ENCODE data around the gene ZNF219. TPM values are rescaled to one million over a fixed set of nuclear protein-coding genes. Genes with fewer than 3 reads are reported as not detected.

Gene ZNF219
- total and polyA plus RNA-seq, 2 donors (not counting 1 experiment from before 2014, with no cell fraction given): 3.3 to 6.4 TPM

- Mint-ChIP-seq H3K27me3 (peaks cover 27% of the 10 kb centered on the region), H3K9me3 (ENCODE audit: insufficient read depth) (no peaks in the 10 kb centered on the region), H3K4me3 (peak overlapping the region; percentile 93), H3K27ac (peak overlapping the region; percentile 73), H3K4me1 (peaks cover 44% of the 10 kb centered on the region)
- intact Hi-C loops (cut with micrococcal nuclease): loop anchor here (1.0 to 2.0 kb wide), 3 partner anchors 33 to 56 kb away; partner anchors contain the start of gene NDRG2
- CTCF ChIA-PET: interaction anchor here (0.7 to 6.2 kb wide), 13 partner anchors 13 to 99 kb away, joined by 3 to 133 read pairs (median 5); partner anchors contain the start of gene TMEM253
- DNase-seq (no peak), ATAC-seq (ENCODE audit: low read depth) (peak; percentile 26)
- no peaks in the 10 kb centered on the region for H3K79me2 ChIP-seq (ENCODE audit: control insufficient read depth, insufficient read depth, low read length)
- no peaks in the 10 kb centered on the region for H4K20me1 ChIP-seq (ENCODE audit: control insufficient read depth, insufficient read depth, low read length, poor library complexity, severe bottlenecking)
- peak overlapping the region; percentile 17 to 69 (median 53) for H3K4me3 ChIP-seq (ENCODE audit: control extremely low read depth in 1 of 5, extremely low read depth in 1 of 5, insufficient read depth in 1 of 5, low read depth in 2 of 5, low read length in 4 of 5)
- WGBS (ENCODE audit: insufficient coverage): under 1% methylated on average over 22 of the region's 23 CpGs
- H3K27ac ChIP-seq (ENCODE audit: low read length in 2 of 2): no peak overlapping the region
- H3K27me3 ChIP-seq (replicated peaks in 1 of 4; ENCODE audit: control extremely low read depth in 1 of 4, control insufficient read depth in 3 of 4, insufficient read depth in 4 of 4, low read length in 3 of 4): peaks cover 0 to 50% (median 18%) of the 10 kb centered on the region in 4 experiments
- peak overlapping the region; percentile 97 for H3K4me2 ChIP-seq (replicated peaks; ENCODE audit: low read depth, low read length, poor library complexity, severe bottlenecking)
- peak overlapping the region; percentile 43 for H2AFZ ChIP-seq (ENCODE audit: insufficient read depth, low read depth, low read length, poor library complexity, severe bottlenecking)
- no peak for TF ChIP-seq CTCF (IDR thresholded peaks at IDR 0.05)
- TF ChIP-seq EZH2 (IDR thresholded peaks at IDR 0.05; ENCODE audit: borderline replicate concordance, insufficient read depth, low read depth, low read length, poor library complexity, severe bottlenecking): peak; percentile 74
- H3K9me3 ChIP-seq (ENCODE audit: control extremely low read depth in 1 of 3, control insufficient read depth in 2 of 3, insufficient read depth in 1 of 3, low read length in 2 of 3): peaks cover 0 to 9% (median 0%) of the 10 kb centered on the region in 3 donors
- no peaks in the 10 kb centered on the region for H3K36me3 ChIP-seq (replicated peaks in 1 of 2; ENCODE audit: control extremely low read depth in 1 of 2, control insufficient read depth in 1 of 2, extremely low read depth in 1 of 2, insufficient read depth in 2 of 2, low read length in 1 of 2)
- peak overlapping the region; percentile 70 for H3K9ac ChIP-seq (ENCODE audit: low read length)
- H3K4me1 ChIP-seq (ENCODE audit: control insufficient read depth in 2 of 2, insufficient read depth in 2 of 2, low read length in 2 of 2): peaks cover 34 to 40% of the 10 kb centered on the region in 2 donors
- POLR2A ChIA-PET: interaction anchor here (0.9 to 2.7 kb wide), 6 partner anchors 22 to 1848 kb away, joined by 3 to 27 read pairs (median 6); partner anchors contain the start of genes NDRG2, RBM23 and ZNF219
Measured at GRCh38 chr14:21070610-21071224, 27.7 kb downstream of the ZNF219 start.
